Mononuclear cell (primary cell): ENCODE results near the gene PNMA8A. TPM values are rescaled to one million over a fixed set of nuclear protein-coding genes. Genes with fewer than 3 reads are reported as not detected.

ENCODE experiments used
- H3K27me3 ChIP-seq: 2 replicates; pipeline ENCODE4 v1.6.0; 2011; ENCODE audit warnings: low read length, control low read depth; ENCODE audit not compliant: insufficient read depth
- H3K4me1 ChIP-seq: 2 replicates; pipeline ENCODE4 v1.5.1; 2011; ENCODE audit warnings: mild to moderate bottlenecking, low read length, control low read depth; ENCODE audit not compliant: insufficient read depth
- H3K4me3 ChIP-seq: 2 replicates; pipeline ENCODE4 v1.5.1; 2011; ENCODE audit warnings: mild to moderate bottlenecking, low read length, moderate library complexity
- H3K9me3 ChIP-seq: 2 replicates; pipeline ENCODE4 v1.5.1; 2011; ENCODE audit warnings: low read depth, mild to moderate bottlenecking, control low read depth, low read length
- total RNA-seq: library from RNA; depleted of rRNA; stranded (reverse); fragments of >200 nt; gene quantifications from one replicate; pipeline ENCODE4 v1.2.3, GENCODE V29; 2012

PNMA8A gene
- total RNA-seq, 1 donor = not detected

DNA sequence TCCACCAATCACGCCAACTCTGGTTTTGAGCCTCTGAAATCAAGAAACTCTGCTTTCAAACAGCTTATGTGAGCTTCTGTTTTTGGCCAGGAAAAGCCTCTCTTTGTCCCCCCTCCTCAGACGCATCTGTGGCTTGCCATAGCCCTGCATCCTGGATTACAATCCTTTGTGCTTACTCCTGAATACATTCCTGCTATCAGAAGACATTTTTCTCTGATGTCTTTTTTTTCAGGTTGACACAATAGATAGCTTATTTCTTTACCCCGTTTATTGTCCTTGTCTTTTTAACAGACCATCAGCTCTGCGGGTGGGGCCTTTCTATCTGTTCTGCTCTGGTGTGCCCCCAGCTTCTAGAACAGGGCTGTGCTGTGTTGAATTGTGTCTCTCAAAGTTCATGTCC is 13.3 kb upstream of the PNMA8A start:
- Histone ChIP-seq H3K4me1 (peaks cover 14% of the 10 kb centered on the region), H3K27me3 (peaks cover 25% of the 10 kb centered on the region)

DNA sequence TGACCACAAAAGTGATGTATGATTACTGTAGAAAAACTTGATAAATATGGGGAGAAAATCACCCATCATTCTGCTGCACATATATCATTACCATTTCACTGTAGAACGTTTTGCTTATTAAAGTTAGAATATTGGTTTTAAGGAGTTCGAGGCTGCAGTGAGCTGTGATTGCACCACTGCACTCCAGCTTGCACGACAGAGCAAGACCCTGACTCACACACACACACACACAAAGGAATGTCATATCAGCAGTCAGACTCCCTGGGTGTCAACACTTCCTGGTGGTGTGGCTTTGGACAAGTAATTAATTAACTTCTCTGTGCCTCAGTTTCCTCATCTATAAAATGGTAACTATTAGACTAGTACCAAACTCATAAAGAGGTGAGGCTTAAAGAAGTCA is 11.3 kb upstream of the PNMA8A start:
- H3K27me3 ChIP-seq = peaks cover 10% of the 10 kb centered on the region
- peaks cover 4% of the 10 kb centered on the region for H3K4me1 ChIP-seq
- no peak overlapping the region for H3K4me3 ChIP-seq
- no peaks in the 10 kb centered on the region for H3K9me3 ChIP-seq

More for the DNA sequence above, 13.3 kb upstream of the PNMA8A start:
- no peak overlapping the region for H3K4me3 ChIP-seq
- H3K9me3 ChIP-seq = no peaks in the 10 kb centered on the region

DNA sequence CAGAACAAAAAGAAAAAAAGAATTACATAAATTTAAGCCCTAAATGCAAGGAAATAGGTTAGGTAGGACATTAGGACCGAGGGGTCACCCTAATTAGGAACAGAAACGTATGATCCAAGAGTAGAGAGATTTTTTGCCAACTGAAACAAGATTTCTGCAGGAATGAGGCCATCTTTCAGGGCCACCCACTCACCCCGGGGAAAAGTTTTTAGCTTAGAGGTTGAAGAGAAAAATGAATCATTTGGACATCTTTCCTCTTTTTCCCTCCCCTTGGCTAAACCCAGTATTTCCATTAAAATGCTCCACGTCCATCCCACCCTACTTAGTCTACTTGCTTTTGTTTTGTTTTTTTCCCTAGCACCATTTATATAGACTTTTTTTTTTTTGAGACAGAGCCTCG is 10.6 kb upstream of the PNMA8A start:
- no peak overlapping the region for H3K4me3 ChIP-seq
- H3K27me3 ChIP-seq = peaks cover 6% of the 10 kb centered on the region
- no peaks in the 10 kb centered on the region for H3K9me3 ChIP-seq
- H3K4me1 ChIP-seq = no peaks in the 10 kb centered on the region

DNA sequence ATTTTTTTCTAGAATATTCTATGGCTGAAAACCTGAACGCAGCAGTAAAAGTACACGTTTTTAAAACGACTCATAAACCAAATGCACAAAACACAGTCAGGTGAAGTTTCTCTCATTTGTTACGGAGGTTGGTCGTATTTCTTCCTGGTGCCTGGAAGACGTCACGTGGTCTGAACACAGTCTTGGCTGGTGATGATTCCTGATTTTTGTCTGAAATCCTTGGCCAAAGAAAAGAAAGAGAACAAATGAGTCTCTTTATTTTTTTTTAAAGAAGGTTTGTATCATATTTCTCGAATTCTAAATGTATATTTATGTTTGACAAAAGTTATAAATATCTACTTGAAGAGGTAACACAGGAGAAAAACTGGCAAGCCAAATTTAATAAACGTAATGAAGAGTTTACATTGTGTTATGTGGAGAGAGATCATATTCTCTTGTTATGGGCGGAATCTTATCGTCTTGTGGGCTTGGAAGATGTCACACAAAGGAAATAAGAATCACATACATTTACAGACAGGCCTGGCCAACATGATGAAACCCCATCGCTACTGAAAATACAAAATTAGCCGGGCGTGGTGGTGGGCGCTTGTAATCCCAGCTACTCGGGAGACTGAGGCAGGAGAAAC is 10.0 kb upstream of the PNMA8A start:
- Histone ChIP-seq H3K27me3 (peaks cover under 1% of the 10 kb centered on the region), H3K4me1 (no peaks in the 10 kb centered on the region), H3K9me3 (no peaks in the 10 kb centered on the region), H3K4me3 (no peak overlapping the region)

DNA sequence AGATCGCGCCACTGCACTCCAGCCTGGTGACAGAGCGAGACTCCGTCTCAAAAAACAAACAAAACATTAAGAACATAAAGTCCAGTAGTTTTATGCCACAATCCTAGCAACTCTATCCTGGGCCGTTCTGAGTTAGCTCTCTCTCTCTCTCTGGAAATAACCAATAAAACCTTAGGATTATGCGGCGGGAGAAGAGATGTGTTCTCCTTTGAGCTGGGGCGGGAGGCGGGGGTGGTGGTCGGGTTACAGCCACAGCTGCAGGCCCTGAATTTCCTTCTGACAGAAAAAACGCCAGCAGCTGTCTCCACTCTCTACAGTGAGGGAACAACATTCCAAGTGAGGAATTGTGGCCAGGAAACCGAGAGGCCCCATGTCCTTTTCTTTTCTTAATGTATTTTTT is 9.1 kb upstream of the PNMA8A start:
- Histone ChIP-seq H3K4me3 (no peak overlapping the region), H3K9me3 (no peaks in the 10 kb centered on the region), H3K4me1 (no peaks in the 10 kb centered on the region), H3K27me3 (no peaks in the 10 kb centered on the region)

DNA sequence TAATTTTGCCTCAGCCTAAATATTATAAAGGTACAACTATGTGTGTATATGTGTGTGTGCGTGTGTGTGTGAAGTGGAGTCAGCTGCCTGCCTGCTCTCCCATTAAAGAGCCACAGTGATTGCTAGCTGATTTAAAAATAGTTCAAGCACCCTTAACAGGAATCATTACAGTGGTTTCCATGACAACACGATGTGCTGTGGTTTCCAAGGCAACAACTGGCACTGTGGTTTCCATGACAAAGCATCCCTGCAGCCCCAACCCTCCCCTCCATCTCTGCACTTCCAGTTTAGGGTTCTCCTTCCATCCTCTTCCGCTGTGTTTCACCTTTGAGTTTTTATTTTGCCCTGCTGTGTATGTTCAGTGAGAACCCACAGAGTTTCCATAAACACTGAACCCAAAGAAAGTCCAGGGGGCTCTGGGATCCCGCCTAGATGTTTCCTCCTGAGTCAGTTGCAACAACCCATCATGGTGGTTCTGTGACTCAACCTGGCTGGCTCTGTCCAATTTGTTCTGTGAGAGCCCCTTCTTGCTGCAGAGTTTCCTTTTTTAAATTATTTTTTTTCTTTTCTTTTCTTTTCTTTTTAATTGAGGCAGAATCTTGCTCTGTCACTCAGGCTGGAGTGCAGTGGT is 7.1 kb upstream of the PNMA8A start:
- Histone ChIP-seq H3K4me1 (no peaks in the 10 kb centered on the region), H3K9me3 (no peaks in the 10 kb centered on the region), H3K4me3 (no peak overlapping the region), H3K27me3 (peaks cover 7% of the 10 kb centered on the region)

DNA sequence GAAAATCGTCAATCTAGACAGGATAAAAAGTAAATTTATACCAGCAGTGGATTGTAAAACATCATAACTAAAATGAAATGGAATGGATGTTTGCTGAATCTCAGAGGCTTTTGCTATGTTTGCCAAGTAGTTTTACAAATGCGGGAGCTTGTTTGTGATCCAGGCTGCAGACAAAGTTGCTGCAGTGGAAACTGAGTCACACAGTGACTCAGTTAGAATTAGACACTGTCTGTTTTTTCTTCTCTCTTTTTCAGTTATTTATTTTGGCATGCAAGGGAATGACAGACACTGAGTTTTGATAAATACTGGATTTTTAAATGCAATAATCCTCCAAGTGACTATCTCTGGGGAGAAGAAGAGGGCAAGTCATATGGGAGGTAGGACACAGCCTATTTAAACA is 4.6 kb upstream of the PNMA8A start:
- Histone ChIP-seq H3K4me3 (no peak overlapping the region), H3K9me3 (no peaks in the 10 kb centered on the region), H3K27me3 (peaks cover 27% of the 10 kb centered on the region), H3K4me1 (peaks cover 8% of the 10 kb centered on the region)

DNA sequence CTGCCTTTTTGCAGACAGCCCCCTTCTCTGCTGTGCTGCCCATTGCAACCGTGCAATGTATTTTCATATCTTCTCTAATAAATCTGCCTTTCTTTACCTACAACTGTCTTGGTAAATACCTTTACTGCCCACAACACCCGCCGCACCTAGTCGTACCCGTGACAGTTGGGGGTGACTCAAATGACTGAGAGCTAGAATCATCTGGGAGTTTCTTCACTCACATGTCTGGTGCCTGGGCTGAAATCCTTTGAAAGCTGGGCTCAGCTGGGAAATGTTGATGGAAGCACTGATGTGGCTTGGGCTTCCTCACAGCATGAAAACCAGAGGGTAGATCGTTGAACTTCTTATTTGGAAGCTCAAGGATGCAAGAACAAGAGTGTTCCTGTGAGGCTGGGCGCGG is 2.8 kb upstream of the PNMA8A start:
- Histone ChIP-seq H3K4me3 (no peak overlapping the region), H3K27me3 (peaks cover 31% of the 10 kb centered on the region), H3K4me1 (peaks cover 9% of the 10 kb centered on the region), H3K9me3 (no peaks in the 10 kb centered on the region)

DNA sequence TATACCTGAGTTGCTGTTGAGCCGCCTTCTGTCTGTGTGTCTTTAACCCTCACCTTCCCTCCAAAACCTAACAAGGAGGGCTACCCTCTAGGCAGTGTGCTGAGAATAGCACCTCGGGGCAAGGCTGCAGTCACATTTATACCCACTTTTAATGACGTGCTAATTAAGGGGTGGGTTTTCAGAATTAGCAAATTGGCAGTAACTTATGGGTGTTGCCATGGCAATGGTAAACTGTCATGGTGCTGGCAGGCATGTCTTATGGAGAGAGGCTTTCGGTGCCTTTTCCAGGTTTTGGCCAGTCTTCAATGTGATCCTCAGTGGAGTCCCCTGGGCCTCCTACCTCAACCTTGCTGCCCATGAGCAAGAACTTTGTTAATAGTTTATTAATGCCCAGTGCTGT is 1.2 kb upstream of the PNMA8A start:
- H3K9me3 ChIP-seq = no peaks in the 10 kb centered on the region
- peaks cover 9% of the 10 kb centered on the region for H3K4me1 ChIP-seq
- H3K27me3 ChIP-seq = peaks cover 31% of the 10 kb centered on the region
- no peak overlapping the region for H3K4me3 ChIP-seq

DNA sequence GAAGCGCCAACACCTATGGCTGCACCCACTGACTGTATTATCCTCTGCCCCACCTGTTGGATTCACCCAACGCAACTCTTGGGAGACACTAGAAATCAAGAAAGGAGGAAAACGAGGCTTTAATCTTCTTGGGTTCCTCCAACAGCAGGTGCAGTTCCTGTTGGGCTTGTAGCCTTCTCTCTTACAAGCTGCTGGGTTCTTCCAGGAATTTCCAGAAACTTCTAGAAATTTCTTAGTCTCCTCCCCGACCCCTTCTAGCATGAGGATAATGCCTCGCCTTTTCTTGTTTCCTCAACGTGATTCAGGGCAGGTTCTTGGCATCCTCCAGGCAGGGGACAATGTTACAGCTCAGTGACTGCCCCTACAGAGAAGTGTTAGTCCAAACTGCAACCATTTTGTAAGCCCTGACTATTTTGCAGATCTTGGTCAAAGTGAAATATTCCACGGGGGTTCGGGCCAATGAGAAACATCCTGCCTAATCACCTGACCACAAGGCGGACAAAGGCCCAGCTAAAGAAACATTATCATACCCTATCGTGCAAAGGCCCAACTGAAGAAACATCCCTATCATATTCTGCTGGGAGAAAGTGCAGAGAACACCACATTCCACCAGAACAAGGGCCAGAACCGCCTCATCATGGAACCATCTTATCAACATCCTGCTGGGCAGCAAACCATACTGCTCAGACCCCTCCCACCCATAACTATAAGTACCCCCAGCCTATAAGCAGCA is 614 bp upstream of the PNMA8A start:
- H3K27me3 ChIP-seq = peaks cover 31% of the 10 kb centered on the region

DNA sequence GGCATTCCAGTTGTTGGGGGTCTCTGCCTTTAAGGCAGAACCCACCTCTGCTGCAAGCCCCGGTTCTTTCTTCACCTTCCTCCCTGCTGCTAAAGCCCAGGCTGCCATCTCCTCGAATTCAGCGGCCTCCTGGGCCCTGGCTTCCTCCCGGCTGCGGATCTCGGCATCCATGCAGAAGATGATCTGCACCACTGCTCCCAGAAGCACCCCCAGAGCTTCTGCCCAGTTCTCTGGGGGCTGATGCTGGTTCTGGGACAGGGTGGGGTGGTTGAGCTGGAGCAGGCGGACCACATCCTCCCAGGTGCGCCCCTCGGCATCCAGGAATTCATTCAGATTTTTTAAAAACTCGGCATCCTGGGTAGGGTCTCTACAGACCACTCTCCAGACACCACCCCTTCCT is 987 bp downstream of the PNMA8A start:
- Histone ChIP-seq H3K4me1 (peaks cover 9% of the 10 kb centered on the region), H3K27me3 (peaks cover 31% of the 10 kb centered on the region), H3K4me3 (no peak overlapping the region), H3K9me3 (no peaks in the 10 kb centered on the region)

More for the DNA sequence above, 614 bp upstream of the PNMA8A start:
- peaks cover 9% of the 10 kb centered on the region for H3K4me1 ChIP-seq
- no peaks in the 10 kb centered on the region for H3K9me3 ChIP-seq
- no peak overlapping the region for H3K4me3 ChIP-seq

DNA sequence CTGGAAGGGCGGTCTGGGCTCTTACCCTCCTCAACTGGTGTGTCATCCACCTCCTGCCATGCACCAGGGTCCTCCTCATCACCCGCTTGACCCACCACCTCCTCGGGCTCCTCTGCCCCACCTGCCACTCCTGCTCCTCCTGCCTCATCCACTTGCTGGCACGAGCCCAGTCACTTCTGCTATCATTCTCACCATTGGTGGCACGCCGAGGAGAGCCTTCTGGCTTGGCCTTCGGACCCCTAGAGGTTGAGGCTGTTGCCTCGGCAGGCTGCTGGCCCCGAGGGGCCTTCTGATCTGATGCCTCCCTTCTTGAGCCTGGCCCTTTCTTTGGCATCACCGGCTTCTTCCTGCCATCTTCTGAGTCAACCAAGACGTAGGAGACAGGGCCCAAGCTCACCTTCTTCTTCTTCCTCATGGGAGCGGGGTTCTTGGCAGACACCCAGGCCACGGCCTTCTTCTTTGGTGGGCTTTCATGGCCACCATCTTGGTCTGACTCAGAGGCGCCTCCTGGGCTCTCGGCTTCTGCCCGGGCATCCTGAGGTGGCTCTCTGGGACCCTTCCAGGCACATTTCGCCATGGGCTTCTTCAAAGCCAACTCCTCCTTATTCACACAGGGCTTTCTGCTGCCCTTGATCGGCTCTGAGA is 1.7 kb downstream of the PNMA8A start:
- no peaks in the 10 kb centered on the region for H3K9me3 ChIP-seq
- H3K4me1 ChIP-seq = peaks cover 9% of the 10 kb centered on the region
- peaks cover 31% of the 10 kb centered on the region for H3K27me3 ChIP-seq
- no peak overlapping the region for H3K4me3 ChIP-seq

DNA sequence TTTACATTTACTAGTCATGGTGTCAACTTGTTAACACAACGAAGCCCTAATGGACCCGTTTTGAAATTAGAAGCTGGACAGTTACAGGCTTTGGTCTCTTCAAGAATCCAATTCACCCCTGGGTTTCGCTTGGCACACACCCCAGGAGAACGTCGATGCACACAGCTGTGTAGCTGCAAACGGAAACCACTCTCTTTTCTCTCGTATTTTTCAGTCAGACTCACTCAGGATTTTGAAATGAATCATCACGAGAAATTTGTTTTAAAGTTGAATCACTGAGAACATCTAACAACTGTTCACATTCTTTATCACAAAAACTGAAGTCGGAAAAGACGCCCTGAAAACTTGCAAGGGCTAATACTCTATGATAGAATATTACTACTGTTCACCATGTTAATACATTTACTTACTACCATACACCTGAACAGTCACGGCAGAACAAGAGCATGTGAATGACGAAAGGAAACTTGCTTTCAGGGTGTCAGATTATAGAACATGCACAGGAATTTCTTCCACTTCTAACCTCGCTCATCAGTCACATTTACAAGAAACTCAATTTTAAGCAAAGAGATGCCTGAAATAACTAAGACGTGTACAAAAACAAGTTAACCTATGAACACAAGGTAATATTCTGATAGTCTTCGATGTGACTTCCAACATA is 4.7 kb downstream of the PNMA8A start:
- no peak overlapping the region for H3K4me3 ChIP-seq

DNA sequence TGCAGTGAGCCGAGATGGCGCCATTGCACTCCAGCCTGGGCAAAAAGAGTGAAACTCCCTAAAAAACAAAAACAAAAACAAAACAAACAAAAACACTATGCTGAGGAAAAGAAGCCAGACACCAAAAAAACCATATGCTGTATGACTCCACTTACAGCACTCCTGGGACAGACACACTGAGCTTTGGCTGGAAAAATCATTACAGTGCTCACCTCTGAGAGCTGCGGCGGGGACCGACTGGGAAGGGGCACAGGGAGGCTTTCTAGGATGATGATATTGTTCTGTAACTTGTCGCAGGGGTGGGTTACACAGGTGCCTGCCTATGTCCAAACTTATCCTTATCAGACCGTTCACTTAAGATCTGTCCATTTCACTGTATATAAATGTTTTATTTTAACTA is 7.8 kb downstream of the PNMA8A start:
- Histone ChIP-seq H3K27me3 (no peaks in the 10 kb centered on the region), H3K4me1 (no peaks in the 10 kb centered on the region), H3K9me3 (no peaks in the 10 kb centered on the region), H3K4me3 (no peak overlapping the region)

More for the DNA sequence above, 4.7 kb downstream of the PNMA8A start:
- H3K9me3 ChIP-seq = no peaks in the 10 kb centered on the region
- H3K27me3 ChIP-seq = peaks cover 10% of the 10 kb centered on the region
- H3K4me1 ChIP-seq = peaks cover 8% of the 10 kb centered on the region

DNA sequence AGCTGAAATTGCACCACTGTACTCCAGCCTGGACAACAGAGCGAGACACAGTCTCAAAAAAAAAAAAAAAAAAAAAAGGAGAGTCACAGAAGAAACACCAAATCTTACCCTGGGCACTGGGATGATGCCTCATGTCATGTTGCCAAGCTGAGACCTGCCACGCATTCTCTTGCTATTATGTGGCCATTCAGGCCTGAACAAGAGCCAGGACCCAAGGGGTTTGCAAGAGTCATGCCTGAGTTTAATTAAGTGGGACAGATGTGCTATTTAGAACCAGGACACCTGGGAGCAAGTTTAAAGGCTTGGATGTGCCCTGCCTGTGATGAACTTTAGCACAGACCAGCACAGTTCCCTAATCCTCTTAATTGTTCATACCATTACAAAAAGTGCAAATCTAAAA is 9.8 kb downstream of the PNMA8A start:
- Histone ChIP-seq H3K4me3 (no peak overlapping the region), H3K27me3 (no peaks in the 10 kb centered on the region), H3K9me3 (no peaks in the 10 kb centered on the region), H3K4me1 (no peaks in the 10 kb centered on the region)
